Right lobe of liver (tissue), 6 donors: ENCODE measurements around the gene VPS4B. TPM values are rescaled to one million over a fixed set of nuclear protein-coding genes. Genes with fewer than 3 reads are reported as not detected.

Experiments
- ATAC-seq, 4 donors: fragments of 200-7000 bp; cut with Tn5 transposase; one replicate each; pipeline ENCODE4 v1.9.1; 2020; ENCODE audit warnings: mild to moderate bottlenecking in 4 of 4, moderate library complexity in 4 of 4
- DNase-seq, 3 donors: peaks; one replicate each; pipeline ENCODE4 v3.0.0-alpha.2; 2020
- H3K27ac ChIP-seq, 3 donors: fragments of 200-600 bp; one replicate each; pipeline ENCODE4 v1.8.0; 2022
- H3K27me3 ChIP-seq, 2 donors: fragments of 200-600 bp; one replicate each; pipeline ENCODE4 v1.8.0; 2022
- H3K36me3 ChIP-seq, 4 donors: fragments of 200-600 bp; sonication (generic) in 1 of 4; one replicate each; pipeline versions ENCODE4 v1.5.1 to v1.8.0; 2017 to 2022; ENCODE audit warnings: control low read depth in 1 of 4
- H3K4me1 ChIP-seq, 4 donors: fragments of 200-600 bp; sonication (generic) in 1 of 4; one replicate each; pipeline versions ENCODE4 v1.5.1 to v1.8.0; 2017 to 2022; ENCODE audit warnings: control low read depth in 1 of 4
- H3K4me3 ChIP-seq, 3 donors: fragments of 200-600 bp; one replicate each; pipeline ENCODE4 v1.8.0; 2022
- H3K9me3 ChIP-seq, 4 donors: fragments of 200-600 bp; sonication (generic) in 1 of 4; one replicate each; pipeline versions ENCODE4 v1.5.1 to v1.8.0; 2017 to 2022; ENCODE audit warnings: control low read depth in 1 of 4
- CTCF ChIP-seq, 4 donors: fragments of 200-600 bp in 3 of 4; fragments of 450-650 bp in 1 of 4; IDR thresholded peaks; one replicate each; pipeline versions ENCODE4 v1.5.1 to v1.8.0; 2016 to 2022; ENCODE audit warnings: antibody characterized with exemption in 4 of 4, mild to moderate bottlenecking in 2 of 4
- POLR2A ChIP-seq: fragments of 450-650 bp; IDR thresholded peaks from one replicate; pipeline ENCODE4 v1.6.1; 2017; ENCODE audit warnings: antibody characterized with exemption, mild to moderate bottlenecking
- WGBS: methylation state at CpG from one replicate; pipeline ENCODE4 v1.1.6; 2018; ENCODE audit warnings: low coverage, low lambda C conversion rate; ENCODE audit not compliant: insufficient coverage; ENCODE audit errors: missing lambda C conversion rate; 5-methylcytosine and 5-hydroxymethylcytosine counted together
- intact Hi-C, 2 donors: fragments of 100-400 bp; cut with DNase I; formaldehyde crosslinking; loops; one replicate each; pipeline versions ENCODE4 v1.11.2 to v1.14.1; 2022
- total RNA-seq, 6 experiments: library from RNA; depleted of rRNA in 2 of 6; stranded (reverse); fragments of >200 nt in 2 of 6; fragmentation: NEBNext Ultra II Directional in 3 of 6; extraction: Animal tissue kit (Norgen Biotek cat#: 25700) in 3 of 6; gene quantifications; one replicate each; pipeline versions ENCODE4 v1.1.0 to v1.2.4, GENCODE V29; 2016 to 2023
- donor health status: DM: no; HTN: yes; CAD: no.
- donor health status: DM: no; HTN: no; CAD: no.
- donor health status: DM: no; HTN: no; CAD: no.
- donor health status: DM: no; HTN: yes; CAD: no.
- donor health status: DM: no; HTN: yes; CAD: no.

Gene VPS4B
- total RNA-seq, 6 experiments from 2014 or later, result 18.3 to 30.4 (median 22.3) TPM

GRCh38 chr18:63344263-63344662 is 78.0 kb downstream of the VPS4B start:
- Histone ChIP-seq H3K36me3 (peaks cover 0 to 34% (median 18%) of the 10 kb centered on the region in 4 donors), H3K27ac (peak overlapping the region; percentile 57 to 89 (median 70)), H3K27me3 (no peaks in the 10 kb centered on the region), H3K4me1 (peaks cover 0 to 31% (median 13%) of the 10 kb centered on the region in 4 donors), H3K9me3 (no peaks in the 10 kb centered on the region), H3K4me3 (no peak overlapping the region)
- TF ChIP-seq POLR2A, result no peak
- ATAC-seq (peak; percentile 78 to 89 (median 86)), DNase-seq (no peak)
- WGBS, result 32% methylated on average over 5 of the region's 5 CpGs
- intact Hi-C loops, result loop anchor here in 1 of 2 donors (10.0 kb wide), 1 partner anchor 91 kb away; no protein-coding TSS in a partner anchor

GRCh38 chr18:63342206-63342605 is 80.1 kb downstream of the VPS4B start:
- H3K27me3 ChIP-seq, result no peaks in the 10 kb centered on the region
- H3K36me3 ChIP-seq, result peaks cover 0 to 47% (median 20%) of the 10 kb centered on the region in 4 donors
- H3K27ac ChIP-seq, result no peak overlapping the region
- H3K9me3 ChIP-seq, result no peaks in the 10 kb centered on the region
- ATAC-seq (peak; percentile 39 to 49 (median 46)), DNase-seq (no peak)
- 24% methylated on average over 5 of the region's 5 CpGs for WGBS
- H3K4me1 ChIP-seq, result peaks cover 0 to 19% (median 9%) of the 10 kb centered on the region in 4 donors
- no peak for TF ChIP-seq POLR2A
- peak in 3 of 4 donors; percentile 29 to 46 (median 34) for TF ChIP-seq CTCF (IDR thresholded peaks at IDR 0.05)
- no peak overlapping the region for H3K4me3 ChIP-seq
- intact Hi-C loops, result loop anchor here in 1 of 2 donors (10.0 kb wide), 1 partner anchor 93 kb away; no protein-coding TSS in a partner anchor

- TF ChIP-seq POLR2A, result no peak
- TF ChIP-seq CTCF (IDR thresholded peaks at IDR 0.05), result peak; percentile 28 to 54 (median 48)
- peaks cover 0 to 16% (median 7%) of the 10 kb centered on the region in 4 donors for H3K4me1 ChIP-seq
- H3K36me3 ChIP-seq, result peaks cover 0 to 63% (median 26%) of the 10 kb centered on the region in 4 donors
- no peak for ATAC-seq
- no peak overlapping the region for H3K27ac ChIP-seq
- WGBS, result 33% methylated on average over 4 of the region's 4 CpGs
- intact Hi-C loops, result loop anchor here (10.0 kb wide), 2 partner anchors 95 to 215 kb away; no protein-coding TSS in a partner anchor
- DNase-seq, result no peak
- H3K4me3 ChIP-seq, result no peak overlapping the region
- no peaks in the 10 kb centered on the region for H3K27me3 ChIP-seq
- H3K9me3 ChIP-seq, result no peaks in the 10 kb centered on the region
Measured at GRCh38 chr18:63339920-63340484, 82.3 kb downstream of the VPS4B start.

Other genes with a start within 250 kb of the VPS4B start
- gene BCL2, start 102.7 kb downstream of the VPS4B start, total RNA-seq, result 1 to 10 TPM in 5 of 6 experiments, under 1 TPM in 1; 0.73 to 4.7 (median 2.7) TPM
- 10 to 100 TPM; 32.3 to 67.1 (median 56.1) TPM for gene KDSR, start 55.3 kb downstream of the VPS4B start, total RNA-seq
- not detected for gene SERPINB5, start 54.5 kb upstream of the VPS4B start, total RNA-seq
- not detected for gene SERPINB12, start 119.9 kb upstream of the VPS4B start, total RNA-seq
- not detected for gene SERPINB13, start 164.9 kb upstream of the VPS4B start, total RNA-seq
- not detected for gene SERPINB4, start 221.8 kb upstream of the VPS4B start, total RNA-seq
- not detected for gene SERPINB3, start 239.4 kb upstream of the VPS4B start, total RNA-seq